Glutamatergic neuron (in vitro differentiated cells): ENCODE data around the gene MX2. TPM values are rescaled to one million over a fixed set of nuclear protein-coding genes. Genes with fewer than 3 reads are reported as not detected.

Experiments
- total RNA-seq: library from RNA; stranded (reverse); fragmentation: NEBNext Ultra II Directional; extraction: Animal tissue kit (Norgen Biotek cat#: 25700); gene quantifications from one replicate; pipeline ENCODE4 v1.2.1, GENCODE V29; 2021; ENCODE audit not compliant: unreplicated experiment

MX2 gene
- total RNA-seq, 1 donor from 2014 or later, result not detected

Other genes with a start within 250 kb of the MX2 start
- not detected for gene BACE2, start 193.9 kb upstream of the MX2 start, total RNA-seq
- gene FAM3B, start 45.2 kb upstream of the MX2 start, total RNA-seq, result not detected
- gene MX1, start 64.2 kb downstream of the MX2 start, total RNA-seq, result 1.5 TPM
- not detected for gene TMPRSS2, start 146.1 kb downstream of the MX2 start, total RNA-seq